ENCODE results near the gene GDE1.

The GDE1 gene

DNA sequence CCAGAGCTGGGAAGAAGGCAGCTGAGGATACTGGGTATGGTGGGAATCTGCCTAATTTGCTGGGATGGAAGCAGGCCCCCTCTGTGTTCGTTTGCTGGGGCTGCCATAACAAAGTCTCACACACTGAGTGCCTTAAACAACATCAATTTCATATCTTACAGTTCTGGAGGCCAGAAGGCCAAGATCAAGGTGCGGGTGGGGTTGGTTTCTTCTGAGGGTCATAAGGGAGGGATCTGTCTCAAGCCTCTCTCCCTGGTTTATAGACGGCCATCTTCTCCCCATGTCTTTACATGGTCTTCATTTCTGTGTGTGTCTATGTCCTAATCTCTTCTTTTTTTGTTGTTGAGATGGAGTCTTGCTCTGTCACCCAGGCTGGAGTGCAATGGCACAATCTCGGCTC lies 35.8 kb downstream of the GDE1 start:
- no peak for DNase-seq (ENCODE audit: low read depth)

DNA sequence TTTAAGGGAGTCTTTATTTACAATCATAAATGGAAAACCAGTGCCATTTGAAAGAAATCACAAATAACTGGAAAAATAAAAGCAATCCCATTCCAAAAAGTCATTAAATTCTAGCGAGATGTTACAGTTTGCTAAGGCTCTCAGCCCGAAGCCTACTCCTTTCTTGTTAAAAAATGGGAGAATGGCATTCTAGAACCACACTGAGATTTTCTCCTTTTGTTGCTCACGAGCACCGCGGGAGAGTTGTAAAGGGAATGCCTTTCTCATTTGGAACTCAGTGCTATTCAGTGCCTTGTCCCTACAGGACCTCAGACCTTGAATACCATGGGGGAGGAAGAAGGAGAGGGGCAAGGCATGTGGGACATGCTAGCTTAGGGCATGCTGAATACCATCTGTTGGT lies 36.3 kb downstream of the GDE1 start:
- DNase-seq (ENCODE audit: low read depth) = no peak

DNA sequence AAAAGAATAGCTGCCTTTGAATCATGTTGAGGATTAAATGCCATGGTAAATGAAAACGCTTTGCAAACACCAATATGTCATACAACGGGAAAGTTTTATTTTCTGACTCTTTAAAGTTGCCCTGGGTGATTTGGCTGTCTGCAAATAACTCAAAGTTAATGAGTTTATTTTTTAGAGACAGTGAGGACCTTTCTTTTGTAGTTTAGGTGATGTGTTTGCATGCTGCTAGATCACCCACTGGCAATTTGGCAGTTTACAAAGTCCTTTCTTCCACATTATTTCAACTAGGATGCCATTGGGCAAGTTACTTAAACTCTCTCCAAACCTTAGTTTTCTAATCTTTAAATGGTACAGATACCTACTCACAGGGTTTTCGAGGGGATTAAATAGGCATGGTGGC lies 37.8 kb downstream of the GDE1 start:
- no peak for DNase-seq (ENCODE audit: low read depth)

DNA sequence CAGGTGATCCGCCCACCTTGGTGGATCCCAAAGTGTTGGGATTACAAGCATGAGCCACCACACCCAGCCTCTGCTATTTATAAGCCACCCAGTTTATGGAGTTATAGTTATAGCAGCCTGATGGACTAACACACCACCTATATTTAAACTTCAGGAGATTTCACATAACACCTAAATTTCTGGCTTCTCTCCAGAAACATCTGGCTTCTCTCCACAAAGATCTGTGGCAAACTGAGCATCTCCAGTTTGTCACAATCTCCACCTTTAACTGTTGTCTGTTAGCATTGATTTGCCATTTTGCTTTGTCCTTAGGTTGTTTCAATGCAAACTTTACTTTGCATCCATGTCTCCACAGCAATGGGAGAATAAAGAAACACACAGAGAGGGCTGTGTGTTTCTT lies 39.6 kb downstream of the GDE1 start:
- DNase-seq (ENCODE audit: low read depth) = no peak

DNA sequence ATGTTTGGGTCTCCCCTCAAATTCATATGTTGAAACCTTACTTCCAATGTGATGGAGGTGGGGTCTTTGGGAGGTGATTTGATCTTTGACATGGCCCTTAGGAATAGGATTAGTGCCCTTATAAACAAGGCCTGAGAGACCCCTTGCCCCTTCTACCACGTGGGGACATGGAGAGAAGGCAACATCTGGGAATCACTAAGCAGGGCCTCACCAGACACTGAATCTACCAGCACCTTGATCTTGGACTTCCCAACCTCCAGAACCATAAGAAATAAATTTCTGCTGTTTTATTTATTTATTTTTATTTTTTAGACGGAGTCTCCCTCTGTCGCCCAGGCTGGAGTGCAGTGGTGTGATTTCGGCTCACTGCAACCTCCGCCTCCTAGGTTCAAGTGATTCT lies 40.1 kb downstream of the GDE1 start:
- no peak for DNase-seq (ENCODE audit: low read depth)

GRCh38 chr16:19481296-19481695 lies 40.6 kb downstream of the GDE1 start:
- no peak for DNase-seq (ENCODE audit: low read depth)

GRCh38 chr16:19479302-19479721 lies 42.6 kb downstream of the GDE1 start:
- DNase-seq (ENCODE audit: low read depth) = no peak

DNA sequence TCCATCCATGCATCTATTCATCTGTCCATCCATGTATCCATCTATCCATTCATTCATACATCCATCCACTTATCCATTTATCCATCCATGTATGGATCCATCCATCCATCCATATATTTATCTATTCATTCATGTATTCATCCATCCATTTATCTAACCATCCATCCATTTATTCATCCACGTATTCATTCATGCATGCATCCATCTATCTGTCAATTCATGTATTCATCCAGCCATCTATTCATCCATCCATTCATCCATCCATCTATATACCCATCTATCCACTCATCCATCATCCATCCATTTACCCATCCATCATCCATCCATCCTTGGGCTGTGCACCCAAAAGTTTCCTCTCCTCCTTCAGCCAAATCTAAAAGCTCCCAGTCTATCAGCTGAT lies 43.4 kb downstream of the GDE1 start:
- no peak for DNase-seq (ENCODE audit: low read depth)

GRCh38 chr16:19474617-19475016 lies 47.3 kb downstream of the GDE1 start:
- no peak for DNase-seq (ENCODE audit: low read depth)

DNA sequence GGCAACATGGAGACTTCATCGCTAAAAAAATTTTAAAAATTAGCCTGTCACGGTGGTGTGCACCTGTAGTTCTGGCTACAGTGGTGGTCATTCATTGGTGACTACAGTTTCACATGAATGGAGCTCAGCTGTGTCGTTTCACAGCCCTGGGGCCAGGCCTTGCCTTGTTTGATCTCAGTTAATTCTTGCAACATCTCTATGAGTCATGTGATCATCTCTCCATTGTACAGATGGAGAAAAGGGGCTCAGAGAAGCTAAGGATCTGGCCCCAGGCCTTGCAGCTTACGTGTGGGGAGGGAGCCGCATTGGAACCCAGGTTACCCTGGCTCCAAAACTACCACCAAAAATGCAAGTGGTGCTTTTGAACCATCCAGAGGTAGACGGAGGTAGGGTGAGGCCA lies 49.4 kb downstream of the GDE1 start:
- no peak for DNase-seq (ENCODE audit: low read depth)

DNA sequence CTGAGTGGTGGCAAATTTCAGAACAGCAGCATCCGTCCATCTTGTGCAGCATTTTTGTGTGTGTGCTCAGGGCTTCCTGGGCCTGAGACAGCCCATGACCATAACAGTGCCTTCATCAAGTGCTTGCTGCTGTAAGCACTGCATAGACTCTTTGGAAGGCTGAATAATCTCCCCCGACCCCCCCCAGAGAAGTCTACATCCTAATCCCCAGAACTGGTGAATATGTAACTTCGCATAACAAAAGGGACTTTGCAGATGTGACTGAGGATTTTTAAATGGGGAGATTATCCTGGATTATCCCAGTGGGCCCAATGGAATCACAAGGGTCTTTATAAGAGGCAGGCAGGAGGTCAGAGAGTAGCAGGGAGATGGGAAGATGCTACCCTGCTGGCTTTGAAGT lies 53.6 kb downstream of the GDE1 start:
- DNase-seq (ENCODE audit: low read depth) = no peak

GRCh38 chr16:19463468-19464315 lies 58.2 kb downstream of the GDE1 start:
- DNase-seq (ENCODE audit: low read depth) = no peak

GRCh38 chr16:19460397-19460796 lies 61.5 kb downstream of the GDE1 start:
- no peak for DNase-seq (ENCODE audit: low read depth)

GRCh38 chr16:19458722-19459379 lies 63.0 kb downstream of the GDE1 start:
- DNase-seq (ENCODE audit: low read depth) = no peak
